IMR-90 (cell line): Measurements from ENCODE around the gene XYLT2. TPM values are rescaled to one million over a fixed set of nuclear protein-coding genes. Genes with fewer than 3 reads are reported as not detected.
A peak's percentile ranks its signal among the peaks of the same experiment; 100 is the strongest.

Experiments used
- ATAC-seq: fragments of 200-7000 bp; cut with Tn5 transposase; 2 replicates; pipeline ENCODE4 v1.9.1; 2020; ENCODE audit warnings: low read depth, mild to moderate bottlenecking, moderate library complexity
- BruUV-seq: library from RNA; stranded (reverse); fragments of 400-500 nt; replicated peaks from 2 replicates; lab custom pipeline; 2021; lab: Mats Ljungman, UMichigan
- CTCF ChIA-PET: fragments of 300-600 bp; formaldehyde crosslinking; extraction: SDS; loops from one replicate; lab custom pipeline; 2021; ENCODE audit warnings: antibody characterized with exemption; lab: Yijun Ruan, JAX
- POLR2A ChIA-PET: fragments of 300-600 bp; sonication (Branson Sonifier 250); formaldehyde crosslinking; loops from one replicate; lab custom pipeline; 2022; ENCODE audit warnings: antibody characterized with exemption; ENCODE audit not compliant: unreplicated experiment; lab: Charles Lee
- DNase-seq: peaks from one replicate; pipeline ENCODE4 v3.0.0; 2013
- H2AFZ ChIP-seq: replicated peaks from 2 replicates; pipeline ENCODE3; 2013; ENCODE audit warnings: low read length, mild to moderate bottlenecking; ENCODE audit not compliant: poor library complexity
- H2AK5ac ChIP-seq: 2 replicates; pipeline ENCODE4 v1.6.1; 2013; ENCODE audit warnings: low read depth, low read length, inconsistent platforms
- H2AK9ac ChIP-seq: replicated peaks from 2 replicates; pipeline ENCODE3; 2013; ENCODE audit warnings: mild to moderate bottlenecking, low read depth, low read length, moderate library complexity; ENCODE audit not compliant: poor library complexity
- H2BK120ac ChIP-seq: 2 replicates; pipeline ENCODE4 v1.6.1; 2013; ENCODE audit warnings: low read depth, low read length, inconsistent platforms
- H2BK15ac ChIP-seq: 3 replicates; pipeline ENCODE4 v1.6.1; 2013; ENCODE audit warnings: low read depth, low read length, inconsistent platforms
- H2BK20ac ChIP-seq: 2 replicates; pipeline ENCODE4 v1.6.1; 2013; ENCODE audit warnings: low read depth, mild to moderate bottlenecking, inconsistent platforms, low read length, moderate library complexity
- H2BK5ac ChIP-seq: 2 replicates; pipeline ENCODE4 v1.6.1; 2013; ENCODE audit warnings: mild to moderate bottlenecking, low read depth, low read length, inconsistent platforms; ENCODE audit not compliant: poor library complexity, severe bottlenecking
- H3K14ac ChIP-seq: replicated peaks from 2 replicates; pipeline ENCODE4 v1.6.1; 2013; ENCODE audit warnings: low read depth, low read length, inconsistent platforms
- H3K18ac ChIP-seq: 2 replicates; pipeline ENCODE4 v1.6.1; 2013; ENCODE audit warnings: low read depth, low read length, control low read depth
- H3K23ac ChIP-seq: 2 replicates; pipeline ENCODE4 v1.6.1; 2013; ENCODE audit warnings: low read depth, low read length, inconsistent platforms
- H3K27ac ChIP-seq: 2 replicates; pipeline ENCODE4 v1.5.1; 2013; ENCODE audit warnings: mild to moderate bottlenecking, control low read depth, low read length; ENCODE audit not compliant: insufficient read depth
- H3K27me3 ChIP-seq: 2 replicates; pipeline ENCODE4 v1.6.1; 2013; ENCODE audit warnings: low read length; ENCODE audit not compliant: control insufficient read depth, insufficient read depth
- H3K36me3 ChIP-seq: 2 replicates; pipeline ENCODE4 v1.6.1; 2013; ENCODE audit warnings: low read length, mixed read lengths; ENCODE audit not compliant: control insufficient read depth, insufficient read depth
- H3K4ac ChIP-seq: 2 replicates; pipeline ENCODE4 v1.6.1; 2013; ENCODE audit warnings: low read depth, low read length, inconsistent platforms
- H3K4me1 ChIP-seq: 2 replicates; pipeline ENCODE4 v1.6.1; 2013; ENCODE audit warnings: low read length, mixed read lengths; ENCODE audit not compliant: control insufficient read depth, insufficient read depth
- H3K4me2 ChIP-seq: 2 replicates; pipeline ENCODE4 v1.6.1; 2013; ENCODE audit warnings: low read depth, mild to moderate bottlenecking, control low read depth, low read length, moderate library complexity
- H3K4me3 ChIP-seq: 2 replicates; pipeline ENCODE4 v1.5.1; 2013; ENCODE audit warnings: low read depth, mild to moderate bottlenecking, control low read depth, low read length, moderate library complexity; ENCODE audit not compliant: insufficient read depth
- H3K56ac ChIP-seq: 2 replicates; pipeline ENCODE4 v1.6.1; 2013; ENCODE audit warnings: low read length, inconsistent platforms; ENCODE audit not compliant: insufficient read depth; ENCODE audit errors: extremely low read depth
- H3K79me1 ChIP-seq, 2 experiments: 2 replicates each; pipeline ENCODE4 v1.6.1; 2013; ENCODE audit warnings: low read length in 2 of 2, inconsistent platforms in 1 of 2, low read depth in 1 of 2
- H3K9ac ChIP-seq: 2 replicates; pipeline ENCODE4 v1.6.1; 2013; ENCODE audit warnings: low read depth, low read length, control low read depth
- H3K9me1 ChIP-seq: 2 replicates; pipeline ENCODE4 v1.6.1; 2013; ENCODE audit warnings: low read length, inconsistent platforms; ENCODE audit not compliant: insufficient read depth
- H3K9me3 ChIP-seq: 2 replicates; pipeline ENCODE4 v1.6.1; 2013; ENCODE audit warnings: low read length; ENCODE audit not compliant: control insufficient read depth, insufficient read depth
- H4K20me1 ChIP-seq: 2 replicates; pipeline ENCODE4 v1.6.1; 2013; ENCODE audit warnings: low read length, inconsistent platforms; ENCODE audit not compliant: insufficient read depth
- H4K5ac ChIP-seq: 2 replicates; pipeline ENCODE4 v1.6.1; 2013; ENCODE audit warnings: mild to moderate bottlenecking, low read depth, low read length, control low read depth
- H4K8ac ChIP-seq, 2 experiments: 2 replicates each; pipeline ENCODE4 v1.6.1; 2013; ENCODE audit warnings: low read depth in 2 of 2, low read length in 2 of 2, control low read depth in 1 of 2, inconsistent platforms in 1 of 2
- H4K91ac ChIP-seq: 2 replicates; pipeline ENCODE4 v1.6.1; 2013; ENCODE audit warnings: low read depth, low read length, inconsistent platforms; ENCODE audit not compliant: insufficient read depth
- BHLHE40 ChIP-seq: fragments of 150-350 bp; IDR thresholded peaks from 2 replicates; pipeline ENCODE4 v1.6.1; 2016; ENCODE audit warnings: mild to moderate bottlenecking, low read depth, low read length
- CEBPB ChIP-seq: IDR thresholded peaks from 2 replicates; pipeline ENCODE4 v1.6.1; 2012; ENCODE audit warnings: low read depth, low read length, improper control_type of control experiment
- CHD1 ChIP-seq: IDR thresholded peaks from 2 replicates; pipeline ENCODE4 v1.6.1; 2012; ENCODE audit warnings: low read depth, low read length, improper control_type of control experiment
- CTCF ChIP-seq: conservative IDR thresholded peaks from 2 replicates; pipeline ENCODE4 v1.5.1; 2012; ENCODE audit warnings: mild to moderate bottlenecking, low read depth, low read length, improper control_type of control experiment
- ELK1 ChIP-seq: fragments of 150-350 bp; IDR thresholded peaks from 2 replicates; pipeline ENCODE4 v1.6.1; 2016; ENCODE audit warnings: low read depth, mild to moderate bottlenecking, low read length, moderate library complexity, borderline replicate concordance
- FOS ChIP-seq: fragments of 150-350 bp; IDR thresholded peaks from 2 replicates; pipeline ENCODE4 v1.6.1; 2016; ENCODE audit warnings: low read depth, low read length
- MAFK ChIP-seq: IDR thresholded peaks from 2 replicates; pipeline ENCODE4 v1.6.1; 2012; ENCODE audit warnings: low read depth, low read length, improper control_type of control experiment
- MAZ ChIP-seq: IDR thresholded peaks from 2 replicates; pipeline ENCODE4 v1.6.1; 2012; ENCODE audit warnings: low read depth, mild to moderate bottlenecking, low read length, improper control_type of control experiment, moderate library complexity, borderline replicate concordance
- MXI1 ChIP-seq: IDR thresholded peaks from 2 replicates; pipeline ENCODE4 v1.6.1; 2012; ENCODE audit warnings: low read depth, mild to moderate bottlenecking, low read length, moderate library complexity, borderline replicate concordance
- POLR2A ChIP-seq: IDR thresholded peaks from 2 replicates; pipeline ENCODE4 v1.6.1; 2012; ENCODE audit warnings: mild to moderate bottlenecking, low read depth, low read length
- RAD21 ChIP-seq: IDR thresholded peaks from 2 replicates; pipeline ENCODE4 v1.6.1; 2012; ENCODE audit warnings: low read length, improper control_type of control experiment
- RCOR1 ChIP-seq: IDR thresholded peaks from 2 replicates; pipeline ENCODE4 v1.6.1; 2012; ENCODE audit warnings: mild to moderate bottlenecking, low read length, improper control_type of control experiment; ENCODE audit not compliant: insufficient replicate concordance
- RFX5 ChIP-seq: IDR thresholded peaks from 2 replicates; pipeline ENCODE4 v1.8.0; 2012; ENCODE audit warnings: low read depth, mild to moderate bottlenecking, low read length, moderate library complexity
- SMC3 ChIP-seq: fragments of 150-350 bp; IDR thresholded peaks from 2 replicates; pipeline ENCODE4 v1.6.1; 2016; ENCODE audit warnings: low read depth, mild to moderate bottlenecking, antibody characterized with exemption, low read length, moderate library complexity
- USF2 ChIP-seq: fragments of 150-350 bp; IDR thresholded peaks from 2 replicates; pipeline ENCODE4 v1.6.1; 2017; ENCODE audit warnings: mild to moderate bottlenecking, antibody characterized with exemption, low read length, low read depth
- WGBS, 2 experiments: methylation state at CpG; one replicate each; pipeline versions ENCODE4 v1.1.5 to v1.1.7; 2013; ENCODE audit warnings: missing lambda C conversion rate in 2 of 2; ENCODE audit not compliant: insufficient read length in 1 of 2; ENCODE audit errors: extremely low coverage in 2 of 2; 5-methylcytosine and 5-hydroxymethylcytosine counted together
- dilution Hi-C: fragments of 300-500 bp; cut with HindIII; formaldehyde crosslinking; loops from one replicate; pipeline ENCODE4 v1.14.3; 2018; ENCODE audit warnings: low sequenced_read_pairs; ENCODE audit not compliant: unreplicated experiment
- in situ Hi-C: fragments of 300-500 bp; cut with MboI; formaldehyde crosslinking; loops from 3 replicates; pipeline ENCODE4 v1.14.3; 2019; ENCODE audit warnings: low sequenced_read_pairs, inconsistent platforms, mixed read lengths
- intact Hi-C: fragments of 100-400 bp; cut with micrococcal nuclease; formaldehyde crosslinking; loops from 2 replicates; pipeline ENCODE4 v1.10.0; 2022
- polyA plus RNA-seq, 3 experiments: library from polyadenylated mRNA; depleted of rRNA; stranded (reverse); fragments of >200 nt; gene quantifications; 2 replicates each; pipeline ENCODE4 v1.2.3, GENCODE V29; 2012; ENCODE audit warnings: low replicate concordance in 1 of 3
- total RNA-seq: library from RNA; depleted of rRNA; stranded (reverse); fragments of >200 nt; gene quantifications from 2 replicates; pipeline ENCODE4 v1.2.3, GENCODE V29; 2012

Gene XYLT2
- total and polyA plus RNA-seq, 2 of the 4 experiments (the other 2 are of a cell fraction) = 27.7 to 31.9 TPM

GRCh38 chr17:50308666-50309065, 37.3 kb upstream of the XYLT2 start:
- Histone ChIP-seq H3K4me3 (no peak overlapping the region), H3K36me3 (no peaks in the 10 kb centered on the region), H3K9me3 (no peaks in the 10 kb centered on the region), H4K8ac (peak overlapping the region in 1 of 2 experiments; percentile 73; a peak in 1 of 4 replicates), H4K5ac (peak overlapping the region; percentile 13; the same call in 1 of the 2 replicates), H3K4me1 (peaks cover 24% of the 10 kb centered on the region), H2AK9ac (no peak overlapping the region), H3K27ac (peak overlapping the region; percentile 62), H3K79me1 (no peaks in the 10 kb centered on the region), H3K4ac (peak overlapping the region; percentile 84), H3K23ac (peak overlapping the region; percentile 64; the same call in 1 of the 2 replicates), H3K14ac (peak overlapping the region; percentile 54; the same call in 1 of the 2 replicates), H2AK5ac (peak overlapping the region; percentile 65; the same call in 1 of the 2 replicates), H2BK20ac (peak overlapping the region; percentile 74), H2BK120ac (peak overlapping the region; percentile 85), H2AFZ (no peak overlapping the region), H3K9ac (no peak overlapping the region), H2BK15ac (no peak overlapping the region; the same call in 2 of the 3 replicates), H3K56ac (no peak overlapping the region), H4K91ac (peak overlapping the region; percentile 76), H3K4me2 (peak overlapping the region; percentile 66), H3K18ac (peak overlapping the region; percentile 7; the same call in 1 of the 2 replicates), H3K9me1 (peaks cover 15% of the 10 kb centered on the region), H3K27me3 (peaks cover 4% of the 10 kb centered on the region; the same call in 1 of the 2 replicates), H2BK5ac (peak overlapping the region; percentile 69), H4K20me1 (no peaks in the 10 kb centered on the region)
- ChIA-PET POLR2A (interaction anchor here (1.2 kb wide), 1 partner anchor 107 kb away, joined by 4 read pairs; the partner anchor contains the start of gene COL1A1), CTCF (interaction anchor here (1.5 kb wide), 1 partner anchor 11 kb away, joined by 3 read pairs; no protein-coding TSS in a partner anchor)
- DNase-seq (peak; percentile 74), ATAC-seq (peak; percentile 15; the same call in 1 of the 2 replicates)
- in situ Hi-C loops (loop anchor here (25.0 kb wide), 1 partner anchor 421 kb away; no protein-coding TSS in a partner anchor), dilution Hi-C loops (no loop called here), intact Hi-C loops (loop anchor here (10.0 kb wide), 1 partner anchor 274 kb away; no protein-coding TSS in a partner anchor)
- WGBS, 2 experiments = no CpG with 5 or more reads among the region's 4 CpGs
- BruUV-seq = no TSS peak
- TF ChIP-seq CHD1 = no peak
- no peak for TF ChIP-seq MAFK
- no peak for TF ChIP-seq RFX5
- no peak for TF ChIP-seq MAZ
- no peak for TF ChIP-seq FOS
- TF ChIP-seq BHLHE40 = no peak
- no peak for TF ChIP-seq ELK1
- TF ChIP-seq RAD21 = no peak
- no peak for TF ChIP-seq RCOR1
- TF ChIP-seq CEBPB = no peak
- TF ChIP-seq POLR2A = no peak
- no peak for TF ChIP-seq USF2
- TF ChIP-seq CTCF = no peak
- TF ChIP-seq MXI1 = no peak
- no peak for TF ChIP-seq SMC3
